ENCODE results near the gene RAB40C.

- TF ChIP-seq EZH2 (IDR thresholded peaks at IDR 0.05; ENCODE audit: borderline replicate concordance, low read depth, low read length, poor library complexity, severe bottlenecking), result no peak
- no peak for TF ChIP-seq CTCF (conservative IDR thresholded peaks at IDR 0.05; ENCODE audit: low read depth, low read length)
These were observed 33.0 kb downstream of the RAB40C start for GRCh38 chr16:622920-623280.
